WTC11 (cell line): ENCODE measurements around the gene PAN2. TPM values are rescaled to one million over a fixed set of nuclear protein-coding genes. Genes with fewer than 3 reads are reported as not detected.
A peak's percentile ranks its signal among the peaks of the same experiment; 100 is the strongest.

Source experiments
- ATAC-seq: fragments of 200-7000 bp; cut with Tn5 transposase; 2 replicates; pipeline ENCODE4 v1.10.0; 2021; ENCODE audit warnings: mild to moderate bottlenecking, moderate library complexity
- CTCF ChIA-PET: fragments of 300-600 bp; sonication (Branson Sonifier 250); formaldehyde crosslinking; loops from one replicate; lab custom pipeline; 2021; ENCODE audit warnings: antibody characterized with exemption; lab: Charles Lee
- POLR2A ChIA-PET: fragments of 350-600 bp; sonication (Branson Sonifier 250); formaldehyde crosslinking; loops from one replicate; lab custom pipeline; 2021; ENCODE audit warnings: antibody characterized with exemption; lab: Charles Lee
- DNase-seq: peaks from one replicate; pipeline ENCODE4 v3.0.0; 2021; ENCODE audit warnings: low spot score
- H3K27ac Mint-ChIP-seq: 2 replicates; pipeline ENCODE4 v1.8.0; 2021; ENCODE audit warnings: mixed read lengths
- H3K27me3 Mint-ChIP-seq: 2 replicates; pipeline ENCODE4 v1.8.0; 2021; ENCODE audit warnings: low read depth, mild to moderate bottlenecking, moderate library complexity, mixed read lengths
- H3K36me3 Mint-ChIP-seq: 2 replicates; pipeline ENCODE4 v1.8.0; 2021; ENCODE audit warnings: mixed read lengths
- H3K4me1 Mint-ChIP-seq: 2 replicates; pipeline ENCODE4 v1.8.0; 2022; ENCODE audit warnings: mixed read lengths
- H3K4me3 Mint-ChIP-seq: 2 replicates; pipeline ENCODE4 v1.8.0; 2021; ENCODE audit warnings: mild to moderate bottlenecking, moderate library complexity, mixed read lengths
- H3K9me3 Mint-ChIP-seq: 2 replicates; pipeline ENCODE4 v1.8.0; 2021; ENCODE audit warnings: mixed read lengths
- CBFB ChIP-seq: sonication (generic); formaldehyde crosslinking; IDR thresholded peaks from 2 replicates; pipeline ENCODE4 v1.8.1; 2022; ENCODE audit warnings: mild to moderate bottlenecking, low read depth, missing genetic modification reagents
- CREB1 ChIP-seq: sonication (generic); formaldehyde crosslinking; IDR thresholded peaks from 2 replicates; pipeline ENCODE4 v1.8.0; 2023; ENCODE audit warnings: mild to moderate bottlenecking, missing genetic modification reagents
- CREM ChIP-seq: sonication (generic); formaldehyde crosslinking; IDR thresholded peaks from 2 replicates; pipeline ENCODE4 v1.8.1; 2022; ENCODE audit warnings: mild to moderate bottlenecking, missing genetic modification reagents, moderate library complexity
- ESRRA ChIP-seq: sonication (generic); formaldehyde crosslinking; IDR thresholded peaks from 2 replicates; pipeline ENCODE4 v1.8.1; 2022; ENCODE audit warnings: mild to moderate bottlenecking, missing genetic modification reagents, borderline replicate concordance
- FOXK1 ChIP-seq: sonication (generic); formaldehyde crosslinking; IDR thresholded peaks from 2 replicates; pipeline ENCODE4 v1.8.0; 2022; ENCODE audit warnings: mild to moderate bottlenecking, moderate library complexity, missing genetic modification reagents
- FOXP1 ChIP-seq: sonication (generic); formaldehyde crosslinking; IDR thresholded peaks from 2 replicates; pipeline ENCODE4 v1.8.0; 2022; ENCODE audit warnings: missing genetic modification reagents, mild to moderate bottlenecking, moderate library complexity, borderline replicate concordance
- GABPB1 ChIP-seq: sonication (generic); formaldehyde crosslinking; IDR thresholded peaks from 2 replicates; pipeline ENCODE4 v1.8.1; 2023; ENCODE audit warnings: mild to moderate bottlenecking, missing genetic modification reagents
- GRHL2 ChIP-seq: fragments of 250-450 bp; sonication (Bioruptor Pico); IDR thresholded peaks from 2 replicates; pipeline ENCODE4 v1.8.0; 2022; ENCODE audit warnings: mild to moderate bottlenecking, moderate library complexity; ENCODE audit not compliant: insufficient replicate concordance, severe bottlenecking
- KAT7 ChIP-seq: sonication (generic); formaldehyde crosslinking; IDR thresholded peaks from 2 replicates; pipeline ENCODE4 v1.8.1; 2023; ENCODE audit warnings: missing genetic modification reagents, mild to moderate bottlenecking, borderline replicate concordance
- MXD4 ChIP-seq: fragments of 250-450 bp; sonication (Bioruptor Pico); IDR thresholded peaks from 2 replicates; pipeline ENCODE4 v1.8.0; 2021; ENCODE audit warnings: mild to moderate bottlenecking, moderate library complexity, borderline replicate concordance
- SOX15 ChIP-seq: fragments of 250-450 bp; sonication (Bioruptor Pico); IDR thresholded peaks from 2 replicates; pipeline ENCODE4 v1.9.0; 2021; ENCODE audit warnings: mild to moderate bottlenecking
- SP1 ChIP-seq: sonication (generic); formaldehyde crosslinking; conservative IDR thresholded peaks from 2 replicates; pipeline ENCODE4 v1.8.1; 2022; ENCODE audit warnings: missing genetic modification reagents
- TCF7 ChIP-seq: sonication (generic); formaldehyde crosslinking; IDR thresholded peaks from 2 replicates; pipeline ENCODE4 v1.8.0; 2022; ENCODE audit warnings: mild to moderate bottlenecking, low read depth, missing genetic modification reagents, moderate library complexity
- ZBTB21 ChIP-seq: sonication (generic); formaldehyde crosslinking; IDR thresholded peaks from 2 replicates; pipeline ENCODE4 v1.8.1; 2023; ENCODE audit warnings: mild to moderate bottlenecking, missing genetic modification reagents, borderline replicate concordance
- ZNF121 ChIP-seq: sonication (generic); formaldehyde crosslinking; IDR thresholded peaks from 2 replicates; pipeline ENCODE4 v1.8.0; 2023; ENCODE audit warnings: missing genetic modification reagents
- ZNF138 ChIP-seq: sonication (generic); formaldehyde crosslinking; conservative IDR thresholded peaks from 2 replicates; pipeline ENCODE4 v1.8.1; 2022; ENCODE audit warnings: mild to moderate bottlenecking, moderate library complexity, missing genetic modification reagents
- ZNF423 ChIP-seq: fragments of 250-450 bp; sonication (Bioruptor Pico); IDR thresholded peaks from 2 replicates; pipeline ENCODE4 v2.1.2; 2022; ENCODE audit warnings: mild to moderate bottlenecking, moderate library complexity
- total RNA-seq: library from RNA; stranded (reverse); gene quantifications from 3 replicates; pipeline ENCODE4 v1.2.3, GENCODE V29; 2021
- TF ChIP-seq, protein P1 (sequence below): sonication (generic); formaldehyde crosslinking; conservative IDR thresholded peaks from 2 replicates; pipeline ENCODE4 v1.8.1; 2022; ENCODE audit warnings: mild to moderate bottlenecking, missing genetic modification reagents
- TF ChIP-seq, protein P2 (sequence below): sonication (generic); formaldehyde crosslinking; IDR thresholded peaks from 2 replicates; pipeline ENCODE4 v1.8.1; 2022; ENCODE audit warnings: low read depth, mild to moderate bottlenecking, moderate library complexity, missing genetic modification reagents, borderline replicate concordance
- TF ChIP-seq, protein P3 (sequence below): fragments of 250-450 bp; sonication (Bioruptor Pico); conservative IDR thresholded peaks from 2 replicates; pipeline ENCODE4 v1.9.0; 2021; ENCODE audit warnings: mild to moderate bottlenecking
- TF ChIP-seq, protein P4 (sequence below): fragments of 250-450 bp; sonication (Bioruptor Pico); IDR thresholded peaks from 2 replicates; pipeline ENCODE4 v2.1.2; 2022; ENCODE audit warnings: mild to moderate bottlenecking, moderate library complexity
- TF ChIP-seq, protein P5 (sequence below): sonication (generic); formaldehyde crosslinking; IDR thresholded peaks from 2 replicates; pipeline ENCODE4 v1.8.0; 2022; ENCODE audit warnings: mild to moderate bottlenecking, missing genetic modification reagents
- TF ChIP-seq, protein P6 (sequence below): sonication (generic); formaldehyde crosslinking; IDR thresholded peaks from 2 replicates; pipeline ENCODE4 v1.8.0; 2022; ENCODE audit warnings: mild to moderate bottlenecking, missing genetic modification reagents
- TF ChIP-seq, protein P7 (sequence below): sonication (generic); formaldehyde crosslinking; IDR thresholded peaks from 2 replicates; pipeline ENCODE4 v1.8.0; 2022; ENCODE audit warnings: mild to moderate bottlenecking, missing genetic modification reagents
- TF ChIP-seq, protein P8 (sequence below): sonication (generic); formaldehyde crosslinking; IDR thresholded peaks from 2 replicates; pipeline ENCODE4 v1.8.0; 2022; ENCODE audit warnings: mild to moderate bottlenecking, missing genetic modification reagents

Gene PAN2
- total RNA-seq, 1 experiment from 2014 or later: 46.7 TPM

DNA sequence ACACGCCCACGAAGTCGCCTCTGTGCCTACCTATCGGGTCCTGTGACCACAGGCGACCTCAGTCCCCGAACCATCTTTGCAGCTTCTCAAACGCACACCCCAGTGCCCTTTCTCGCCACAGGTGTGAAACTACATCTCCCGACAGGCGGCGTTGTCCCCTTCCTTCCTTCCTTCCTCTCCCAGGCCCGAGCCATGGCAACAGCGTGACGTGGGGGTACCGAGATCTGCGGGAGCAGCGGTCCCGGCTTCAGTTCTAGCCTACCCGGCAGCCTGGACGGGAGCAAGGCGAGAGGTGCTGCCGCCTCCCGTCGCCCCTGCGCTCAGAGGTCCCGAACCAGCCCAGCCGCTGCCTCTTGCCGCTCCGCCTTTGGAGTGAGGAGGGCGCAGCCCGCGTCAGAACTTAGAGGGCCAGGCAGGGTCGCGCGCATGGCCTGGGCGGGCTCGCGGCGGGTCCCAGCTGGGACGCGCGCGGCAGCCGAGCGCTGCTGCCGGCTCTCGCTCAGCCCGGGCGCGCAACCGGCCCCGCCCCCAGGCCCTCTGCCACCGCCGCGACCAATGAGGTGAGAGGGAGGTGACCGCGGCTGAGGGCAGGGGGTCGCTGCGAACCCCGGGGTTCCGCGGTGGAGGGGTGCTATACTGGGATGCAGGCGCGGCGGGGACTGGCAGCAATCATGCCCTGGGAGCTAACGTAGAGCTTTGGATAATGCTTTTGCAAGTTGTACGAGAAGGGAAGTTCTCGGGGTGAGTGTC is 66.9 kb downstream of the PAN2 start, which contains the start of gene COQ10A:
TSS of gene COQ10A (plus strand) at position 250 of the 750 bp plus-strand sequence. CDS start at position 427, 177 bp downstream.
- Mint-ChIP-seq H3K27me3 (no peaks in the 10 kb centered on the region), H3K4me1 (peaks cover 14% of the 10 kb centered on the region), H3K9me3 (no peaks in the 10 kb centered on the region), H3K4me3 (peak within 1 kb of the TSS; percentile 84), H3K36me3 (peaks cover 21% of the 10 kb centered on the region), H3K27ac (peak within 1 kb of the TSS; percentile 97)
- ChIA-PET CTCF (interaction anchor here (0.6 to 3.9 kb wide), 34 partner anchors 9 to 368 kb away, joined by 3 to 66 read pairs (median 4); partner anchors contain the start of genes ANKRD52, CNPY2, ESYT1 and GLS2), POLR2A (interaction anchor here (0.5 to 2.4 kb wide), 14 partner anchors 9 to 183 kb away, joined by 3 to 13 read pairs (median 3); partner anchors contain the start of genes ANKRD52, CNPY2, RNF41 and SMARCC2)
- peak; percentile 87 for ATAC-seq
- peak; percentile 92 for DNase-seq
- TF ChIP-seq, protein P1, sequence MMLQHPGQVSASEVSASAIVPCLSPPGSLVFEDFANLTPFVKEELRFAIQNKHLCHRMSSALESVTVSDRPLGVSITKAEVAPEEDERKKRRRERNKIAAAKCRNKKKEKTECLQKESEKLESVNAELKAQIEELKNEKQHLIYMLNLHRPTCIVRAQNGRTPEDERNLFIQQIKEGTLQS (CRISPR knock-in tag): no peak
- TF ChIP-seq FOXP1: peak; percentile 81
- no peak for TF ChIP-seq MXD4 (CRISPR knock-in tag)
- peak; percentile 78 for TF ChIP-seq GABPB1
- TF ChIP-seq, protein P2, sequence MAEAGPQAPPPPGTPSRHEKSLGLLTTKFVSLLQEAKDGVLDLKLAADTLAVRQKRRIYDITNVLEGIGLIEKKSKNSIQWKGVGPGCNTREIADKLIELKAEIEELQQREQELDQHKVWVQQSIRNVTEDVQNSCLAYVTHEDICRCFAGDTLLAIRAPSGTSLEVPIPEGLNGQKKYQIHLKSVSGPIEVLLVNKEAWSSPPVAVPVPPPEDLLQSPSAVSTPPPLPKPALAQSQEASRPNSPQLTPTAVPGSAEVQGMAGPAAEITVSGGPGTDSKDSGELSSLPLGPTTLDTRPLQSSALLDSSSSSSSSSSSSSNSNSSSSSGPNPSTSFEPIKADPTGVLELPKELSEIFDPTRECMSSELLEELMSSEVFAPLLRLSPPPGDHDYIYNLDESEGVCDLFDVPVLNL (CRISPR knock-in tag): no peak
- TF ChIP-seq, protein P3, sequence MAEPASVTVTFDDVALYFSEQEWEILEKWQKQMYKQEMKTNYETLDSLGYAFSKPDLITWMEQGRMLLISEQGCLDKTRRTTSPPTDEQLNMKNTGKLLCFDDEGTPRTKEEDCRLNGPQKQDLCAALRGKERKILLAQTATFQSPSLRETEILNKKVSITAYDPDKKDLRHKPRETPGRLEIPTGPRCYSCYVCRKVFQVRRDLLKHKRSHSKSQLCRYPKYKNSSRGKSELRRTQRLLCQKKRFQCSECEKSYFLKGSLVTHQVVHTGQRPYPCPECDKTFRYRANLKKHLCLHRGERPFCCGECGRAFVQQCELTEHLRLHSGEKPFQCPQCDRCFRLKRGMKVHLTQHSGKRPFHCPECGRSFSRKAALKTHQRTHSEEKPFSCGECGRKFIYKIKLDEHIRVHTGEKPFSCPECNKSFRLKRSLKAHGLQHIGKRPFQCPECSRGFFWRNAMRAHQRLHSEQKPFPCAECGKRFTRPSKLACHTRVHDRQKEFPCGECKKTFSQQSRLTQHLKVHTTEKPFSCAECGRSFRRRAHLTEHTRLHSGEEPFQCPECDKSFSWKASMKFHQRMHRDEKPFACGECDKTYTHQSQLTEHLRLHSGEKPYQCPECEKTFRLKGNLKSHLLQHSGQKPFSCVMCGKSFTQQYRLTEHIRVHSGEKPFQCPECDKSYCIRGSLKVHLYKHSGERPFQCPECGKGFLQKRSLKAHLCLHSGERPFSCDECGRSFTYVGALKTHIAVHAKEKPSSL (CRISPR knock-in tag): no peak
- TF ChIP-seq ZNF138: no peak
- TF ChIP-seq, protein P4, sequence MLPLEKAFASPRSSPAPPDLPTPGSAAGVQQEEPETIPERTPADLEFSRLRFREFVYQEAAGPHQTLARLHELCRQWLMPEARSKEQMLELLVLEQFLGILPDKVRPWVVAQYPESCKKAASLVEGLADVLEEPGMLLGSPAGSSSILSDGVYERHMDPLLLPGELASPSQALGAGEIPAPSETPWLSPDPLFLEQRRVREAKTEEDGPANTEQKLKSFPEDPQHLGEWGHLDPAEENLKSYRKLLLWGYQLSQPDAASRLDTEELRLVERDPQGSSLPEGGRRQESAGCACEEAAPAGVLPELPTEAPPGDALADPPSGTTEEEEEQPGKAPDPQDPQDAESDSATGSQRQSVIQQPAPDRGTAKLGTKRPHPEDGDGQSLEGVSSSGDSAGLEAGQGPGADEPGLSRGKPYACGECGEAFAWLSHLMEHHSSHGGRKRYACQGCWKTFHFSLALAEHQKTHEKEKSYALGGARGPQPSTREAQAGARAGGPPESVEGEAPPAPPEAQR (CRISPR knock-in tag): no peak
- peak; percentile 77; the same call in 1 of the 2 replicates for TF ChIP-seq CREM (CRISPR knock-in tag)
- TF ChIP-seq KAT7 (CRISPR knock-in tag): peak; percentile 87
- no peak for TF ChIP-seq SOX15
- TF ChIP-seq, protein P5, sequence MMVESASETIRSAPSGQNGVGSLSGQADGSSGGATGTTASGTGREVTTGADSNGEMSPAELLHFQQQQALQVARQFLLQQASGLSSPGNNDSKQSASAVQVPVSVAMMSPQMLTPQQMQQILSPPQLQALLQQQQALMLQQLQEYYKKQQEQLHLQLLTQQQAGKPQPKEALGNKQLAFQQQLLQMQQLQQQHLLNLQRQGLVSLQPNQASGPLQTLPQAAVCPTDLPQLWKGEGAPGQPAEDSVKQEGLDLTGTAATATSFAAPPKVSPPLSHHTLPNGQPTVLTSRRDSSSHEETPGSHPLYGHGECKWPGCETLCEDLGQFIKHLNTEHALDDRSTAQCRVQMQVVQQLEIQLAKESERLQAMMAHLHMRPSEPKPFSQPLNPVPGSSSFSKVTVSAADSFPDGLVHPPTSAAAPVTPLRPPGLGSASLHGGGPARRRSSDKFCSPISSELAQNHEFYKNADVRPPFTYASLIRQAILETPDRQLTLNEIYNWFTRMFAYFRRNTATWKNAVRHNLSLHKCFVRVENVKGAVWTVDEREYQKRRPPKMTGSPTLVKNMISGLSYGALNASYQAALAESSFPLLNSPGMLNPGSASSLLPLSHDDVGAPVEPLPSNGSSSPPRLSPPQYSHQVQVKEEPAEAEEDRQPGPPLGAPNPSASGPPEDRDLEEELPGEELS (CRISPR knock-in tag): peak; percentile 45; the same call in 1 of the 2 replicates
- no peak for TF ChIP-seq GRHL2 (CRISPR knock-in tag)
- TF ChIP-seq, protein P6, sequence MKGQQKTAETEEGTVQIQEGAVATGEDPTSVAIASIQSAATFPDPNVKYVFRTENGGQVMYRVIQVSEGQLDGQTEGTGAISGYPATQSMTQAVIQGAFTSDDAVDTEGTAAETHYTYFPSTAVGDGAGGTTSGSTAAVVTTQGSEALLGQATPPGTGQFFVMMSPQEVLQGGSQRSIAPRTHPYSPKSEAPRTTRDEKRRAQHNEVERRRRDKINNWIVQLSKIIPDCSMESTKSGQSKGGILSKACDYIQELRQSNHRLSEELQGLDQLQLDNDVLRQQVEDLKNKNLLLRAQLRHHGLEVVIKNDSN (CRISPR knock-in tag): peak; percentile 11; the same call in 1 of the 2 replicates
- TF ChIP-seq, protein P7, sequence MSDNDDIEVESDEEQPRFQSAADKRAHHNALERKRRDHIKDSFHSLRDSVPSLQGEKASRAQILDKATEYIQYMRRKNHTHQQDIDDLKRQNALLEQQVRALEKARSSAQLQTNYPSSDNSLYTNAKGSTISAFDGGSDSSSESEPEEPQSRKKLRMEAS (CRISPR knock-in tag): peak; percentile 81
- TF ChIP-seq FOXK1 (CRISPR knock-in tag): peak; percentile 91
- TF ChIP-seq ZNF423 (CRISPR knock-in tag): peak; percentile 88
- no peak for TF ChIP-seq ESRRA (CRISPR knock-in tag)
- peak; percentile 79; the same call in 1 of the 2 replicates for TF ChIP-seq SP1
- TF ChIP-seq CREB1 (CRISPR knock-in tag): peak; percentile 39; the same call in 1 of the 2 replicates
- TF ChIP-seq CBFB (CRISPR knock-in tag): 0 out of 2 replicates have a peak, but pooled peaks have one; percentile 90
- no peak for TF ChIP-seq TCF7 (CRISPR knock-in tag)
- TF ChIP-seq, protein P8, sequence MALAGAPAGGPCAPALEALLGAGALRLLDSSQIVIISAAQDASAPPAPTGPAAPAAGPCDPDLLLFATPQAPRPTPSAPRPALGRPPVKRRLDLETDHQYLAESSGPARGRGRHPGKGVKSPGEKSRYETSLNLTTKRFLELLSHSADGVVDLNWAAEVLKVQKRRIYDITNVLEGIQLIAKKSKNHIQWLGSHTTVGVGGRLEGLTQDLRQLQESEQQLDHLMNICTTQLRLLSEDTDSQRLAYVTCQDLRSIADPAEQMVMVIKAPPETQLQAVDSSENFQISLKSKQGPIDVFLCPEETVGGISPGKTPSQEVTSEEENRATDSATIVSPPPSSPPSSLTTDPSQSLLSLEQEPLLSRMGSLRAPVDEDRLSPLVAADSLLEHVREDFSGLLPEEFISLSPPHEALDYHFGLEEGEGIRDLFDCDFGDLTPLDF (CRISPR knock-in tag): no peak
- 0 out of 2 replicates have a peak, but pooled peaks have one; percentile 25 for TF ChIP-seq ZNF121 (CRISPR knock-in tag)
- 0 out of 2 replicates have a peak, but pooled peaks have one; percentile 56 for TF ChIP-seq ZBTB21 (CRISPR knock-in tag)
